HFFc6 (cell line): ENCODE results near the gene LMNA. TPM values are rescaled to one million over a fixed set of nuclear protein-coding genes. Genes with fewer than 3 reads are reported as not detected.
A peak's percentile ranks its signal among the peaks of the same experiment; 100 is the strongest.

Experiments
- DNase-seq: peaks from one replicate; pipeline ENCODE4 v3.0.0-alpha.2; 2018
- H3K27ac Mint-ChIP-seq: 2 replicates; pipeline ENCODE4 v1.8.0; 2020; ENCODE audit warnings: mild to moderate bottlenecking, mixed read lengths
- H3K27me3 Mint-ChIP-seq: 2 replicates; pipeline ENCODE4 v1.8.0; 2021; ENCODE audit warnings: mild to moderate bottlenecking, moderate library complexity, mixed read lengths; ENCODE audit not compliant: insufficient read depth
- H3K36me3 Mint-ChIP-seq: 2 replicates; pipeline ENCODE4 v1.8.0; 2021; ENCODE audit warnings: low read depth, mixed read lengths
- H3K4me1 Mint-ChIP-seq: 2 replicates; pipeline ENCODE4 v1.8.0; 2020; ENCODE audit warnings: low read depth, mixed read lengths
- H3K4me3 Mint-ChIP-seq: 2 replicates; pipeline ENCODE4 v1.8.0; 2020; ENCODE audit warnings: mild to moderate bottlenecking, moderate library complexity, mixed read lengths
- H3K9me3 Mint-ChIP-seq: 2 replicates; pipeline ENCODE4 v1.8.0; 2020; ENCODE audit warnings: mild to moderate bottlenecking, mixed read lengths
- total RNA-seq, 6 experiments: library from RNA; stranded (reverse); fragmentation: NEBNext Ultra II Directional; extraction: Animal tissue kit (Norgen Biotek cat#: 25700); gene quantifications; 2 replicates in 1 of 6; 3 replicates in 5 of 6; pipeline ENCODE4 v1.2.3, GENCODE V29; 2021
- TF ChIP-seq, protein P1 (sequence below): fragments of 200-600 bp; sonication (generic); IDR thresholded peaks from 2 replicates; pipeline ENCODE4 v1.5.0; 2021; ENCODE audit warnings: antibody characterized with exemption, mild to moderate bottlenecking

The LMNA gene
- total RNA-seq, 6 experiments from 2014 or later = 1,238 to 1,664 (median 1,535) TPM

DNA sequence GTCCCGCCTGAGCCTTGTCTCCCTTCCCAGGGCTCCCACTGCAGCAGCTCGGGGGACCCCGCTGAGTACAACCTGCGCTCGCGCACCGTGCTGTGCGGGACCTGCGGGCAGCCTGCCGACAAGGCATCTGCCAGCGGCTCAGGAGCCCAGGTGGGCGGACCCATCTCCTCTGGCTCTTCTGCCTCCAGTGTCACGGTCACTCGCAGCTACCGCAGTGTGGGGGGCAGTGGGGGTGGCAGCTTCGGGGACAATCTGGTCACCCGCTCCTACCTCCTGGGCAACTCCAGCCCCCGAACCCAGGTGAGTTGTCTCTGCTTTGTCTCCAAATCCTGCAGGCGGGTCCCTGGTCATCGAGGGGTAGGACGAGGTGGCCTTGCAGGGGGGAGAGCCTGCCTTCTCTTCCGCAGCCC is 24.0 kb downstream of the LMNA start:
- H3K27me3 Mint-ChIP-seq = peaks cover 94% of the 10 kb centered on the region
- TF ChIP-seq, protein P1, sequence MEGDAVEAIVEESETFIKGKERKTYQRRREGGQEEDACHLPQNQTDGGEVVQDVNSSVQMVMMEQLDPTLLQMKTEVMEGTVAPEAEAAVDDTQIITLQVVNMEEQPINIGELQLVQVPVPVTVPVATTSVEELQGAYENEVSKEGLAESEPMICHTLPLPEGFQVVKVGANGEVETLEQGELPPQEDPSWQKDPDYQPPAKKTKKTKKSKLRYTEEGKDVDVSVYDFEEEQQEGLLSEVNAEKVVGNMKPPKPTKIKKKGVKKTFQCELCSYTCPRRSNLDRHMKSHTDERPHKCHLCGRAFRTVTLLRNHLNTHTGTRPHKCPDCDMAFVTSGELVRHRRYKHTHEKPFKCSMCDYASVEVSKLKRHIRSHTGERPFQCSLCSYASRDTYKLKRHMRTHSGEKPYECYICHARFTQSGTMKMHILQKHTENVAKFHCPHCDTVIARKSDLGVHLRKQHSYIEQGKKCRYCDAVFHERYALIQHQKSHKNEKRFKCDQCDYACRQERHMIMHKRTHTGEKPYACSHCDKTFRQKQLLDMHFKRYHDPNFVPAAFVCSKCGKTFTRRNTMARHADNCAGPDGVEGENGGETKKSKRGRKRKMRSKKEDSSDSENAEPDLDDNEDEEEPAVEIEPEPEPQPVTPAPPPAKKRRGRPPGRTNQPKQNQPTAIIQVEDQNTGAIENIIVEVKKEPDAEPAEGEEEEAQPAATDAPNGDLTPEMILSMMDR = no peak
- H3K4me1 Mint-ChIP-seq = peaks cover 47% of the 10 kb centered on the region
- H3K4me3 Mint-ChIP-seq = peak overlapping the region; percentile 57; the same call in 1 of the 2 replicates
- H3K9me3 Mint-ChIP-seq = peaks cover 43% of the 10 kb centered on the region
- no peak for DNase-seq
- H3K27ac Mint-ChIP-seq = peak overlapping the region; percentile 78
- H3K36me3 Mint-ChIP-seq = peaks cover 68% of the 10 kb centered on the region

DNA sequence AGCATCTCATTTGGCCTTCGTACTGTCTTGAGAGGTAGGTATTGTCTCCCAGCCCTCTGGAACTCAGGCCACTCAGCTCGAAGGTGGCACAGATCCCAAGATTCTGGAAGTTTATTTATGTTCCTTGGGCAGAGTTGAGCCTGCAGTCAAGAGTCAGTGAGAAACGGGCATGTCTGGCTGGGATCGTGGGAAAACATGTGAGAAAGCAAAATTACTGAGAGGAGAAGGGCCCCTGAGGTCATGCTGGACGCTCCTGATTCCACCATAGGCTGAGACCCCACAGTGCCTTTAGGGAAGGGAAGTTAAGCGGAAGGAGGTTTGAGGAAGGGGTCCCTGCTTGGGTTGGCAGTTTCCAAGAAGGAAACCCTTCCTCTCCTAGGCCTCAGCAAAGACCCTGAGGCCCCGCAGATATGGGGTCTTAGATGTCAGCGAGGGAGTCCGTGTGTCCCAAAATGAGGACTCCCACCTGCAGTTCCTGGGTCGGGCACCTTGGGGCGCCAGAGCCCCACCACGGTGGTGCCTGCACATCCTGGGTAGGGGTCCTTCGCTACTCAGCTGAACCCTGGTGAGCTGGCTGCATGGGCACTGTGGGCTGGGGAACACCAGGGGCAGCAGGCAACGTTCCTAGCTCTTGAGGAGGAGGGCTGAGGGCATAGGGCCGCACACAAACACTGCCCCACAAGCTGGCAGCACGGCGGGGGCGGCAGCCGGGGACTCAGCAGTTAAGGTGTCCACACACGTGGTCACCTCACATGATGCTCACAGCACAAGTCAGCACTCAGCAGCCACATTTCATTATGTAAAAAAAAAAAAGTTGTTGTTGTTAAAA is 26.6 kb downstream of the LMNA start:
- DNase-seq = peak; percentile 33
- Mint-ChIP-seq H3K9me3 (peaks cover 43% of the 10 kb centered on the region), H3K4me3 (peak overlapping the region; percentile 42), H3K27me3 (peaks cover 91% of the 10 kb centered on the region), H3K36me3 (peaks cover 52% of the 10 kb centered on the region), H3K27ac (peak overlapping the region; percentile 73), H3K4me1 (peaks cover 73% of the 10 kb centered on the region)
- TF ChIP-seq, protein P1 = peak; percentile 83

DNA sequence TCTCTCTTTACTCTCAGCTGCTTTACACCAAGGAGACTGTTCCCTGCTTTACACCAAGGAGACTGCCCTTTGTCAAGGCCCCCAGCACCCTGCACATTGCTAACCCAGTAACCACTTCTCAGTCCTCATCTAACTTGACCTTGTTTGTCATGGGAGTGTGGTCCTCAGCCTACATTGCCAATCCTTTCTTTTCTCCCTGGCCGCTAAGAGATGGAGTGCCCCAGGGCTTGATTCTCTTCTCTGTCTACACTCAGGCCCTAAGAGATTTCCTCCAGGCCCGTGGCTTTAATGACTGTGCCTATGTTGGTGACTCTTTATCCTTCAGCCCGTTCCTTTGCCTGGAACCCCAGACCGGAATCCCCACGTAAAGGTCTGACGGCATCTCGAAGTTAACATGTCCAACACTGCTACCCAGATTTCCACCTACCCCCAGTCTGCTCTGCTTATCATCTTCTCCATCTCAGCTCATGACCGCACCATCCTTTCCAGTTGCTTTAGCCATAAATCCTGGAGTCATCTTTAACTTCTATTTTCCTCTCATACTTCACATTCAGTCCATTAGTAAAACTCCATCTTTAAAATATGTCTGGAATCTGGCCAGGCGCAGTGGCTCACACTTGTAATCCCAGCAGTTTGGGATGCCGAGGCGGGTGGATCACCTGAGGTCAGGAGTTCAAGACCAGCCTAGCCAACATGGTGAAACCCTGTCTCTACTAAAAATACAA is 29.4 kb downstream of the LMNA start:
- peak overlapping the region; percentile 73 for H3K27ac Mint-ChIP-seq
- DNase-seq = peak; percentile 79
- TF ChIP-seq, protein P1 = no peak

DNA sequence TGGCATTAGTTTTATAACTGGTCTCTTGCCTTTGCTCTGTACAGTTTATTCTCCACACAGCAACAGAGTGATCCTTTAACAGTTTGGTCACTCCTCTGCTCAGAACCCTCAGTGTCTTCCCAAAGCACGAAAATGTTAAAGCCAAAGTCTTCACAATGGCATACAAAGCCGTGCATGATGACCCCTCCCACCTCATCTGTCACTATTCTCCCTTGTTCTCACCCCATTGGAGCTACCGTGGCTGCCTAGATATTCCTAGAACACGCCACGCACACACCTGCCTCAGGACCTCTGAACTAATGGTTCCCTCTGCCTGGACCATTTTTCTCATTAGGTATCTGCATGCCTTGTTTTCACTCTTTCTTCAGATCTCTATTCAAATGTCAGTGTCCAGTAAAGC is 30.2 kb downstream of the LMNA start:
- Mint-ChIP-seq H3K27ac (peak overlapping the region; percentile 77), H3K4me1 (peaks cover 62% of the 10 kb centered on the region), H3K27me3 (peaks cover 88% of the 10 kb centered on the region)

More for the DNA sequence above, 29.4 kb downstream of the LMNA start:
- Mint-ChIP-seq H3K4me1 (peaks cover 69% of the 10 kb centered on the region), H3K4me3 (peak overlapping the region; percentile 11), H3K36me3 (peaks cover 33% of the 10 kb centered on the region), H3K9me3 (peaks cover 31% of the 10 kb centered on the region), H3K27me3 (peaks cover 88% of the 10 kb centered on the region)

DNA sequence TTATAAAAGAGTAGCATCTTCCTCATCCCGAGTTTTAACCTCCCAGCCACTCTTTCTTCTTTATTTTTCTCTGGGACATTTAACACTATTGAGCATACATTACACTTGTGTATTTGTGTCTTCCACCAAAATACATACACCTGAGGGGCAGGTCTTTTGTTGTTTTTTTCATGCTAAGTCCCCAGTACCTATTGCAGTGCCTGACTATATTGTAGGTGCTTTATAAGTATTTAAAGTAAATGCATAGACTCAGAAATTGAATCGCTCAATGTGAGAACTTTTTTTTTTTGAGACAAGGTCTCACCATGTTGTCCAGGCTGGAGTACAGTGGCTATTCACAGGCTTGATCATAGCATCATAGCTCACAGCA is 31.1 kb downstream of the LMNA start:
- no peak for DNase-seq
- Mint-ChIP-seq H3K27ac (peak overlapping the region; percentile 70), H3K4me3 (peak overlapping the region; percentile 67), H3K9me3 (peaks cover 20% of the 10 kb centered on the region), H3K36me3 (peaks cover 16% of the 10 kb centered on the region), H3K27me3 (peaks cover 85% of the 10 kb centered on the region), H3K4me1 (peaks cover 61% of the 10 kb centered on the region)
- TF ChIP-seq, protein P1 = no peak

More for the DNA sequence above, 30.2 kb downstream of the LMNA start:
- Mint-ChIP-seq H3K4me3 (peak overlapping the region; percentile 29; the same call in 1 of the 2 replicates), H3K36me3 (peaks cover 25% of the 10 kb centered on the region), H3K9me3 (peaks cover 29% of the 10 kb centered on the region)
- no peak for DNase-seq
- TF ChIP-seq, protein P1 = no peak
